ENCODE data around the gene TMEM106B.
"Not testable (repeated sequence)": the region's sequence is repeated elsewhere in the genome, so short reads cannot be mapped to it uniquely, and the experiment has no call there.

DNA sequence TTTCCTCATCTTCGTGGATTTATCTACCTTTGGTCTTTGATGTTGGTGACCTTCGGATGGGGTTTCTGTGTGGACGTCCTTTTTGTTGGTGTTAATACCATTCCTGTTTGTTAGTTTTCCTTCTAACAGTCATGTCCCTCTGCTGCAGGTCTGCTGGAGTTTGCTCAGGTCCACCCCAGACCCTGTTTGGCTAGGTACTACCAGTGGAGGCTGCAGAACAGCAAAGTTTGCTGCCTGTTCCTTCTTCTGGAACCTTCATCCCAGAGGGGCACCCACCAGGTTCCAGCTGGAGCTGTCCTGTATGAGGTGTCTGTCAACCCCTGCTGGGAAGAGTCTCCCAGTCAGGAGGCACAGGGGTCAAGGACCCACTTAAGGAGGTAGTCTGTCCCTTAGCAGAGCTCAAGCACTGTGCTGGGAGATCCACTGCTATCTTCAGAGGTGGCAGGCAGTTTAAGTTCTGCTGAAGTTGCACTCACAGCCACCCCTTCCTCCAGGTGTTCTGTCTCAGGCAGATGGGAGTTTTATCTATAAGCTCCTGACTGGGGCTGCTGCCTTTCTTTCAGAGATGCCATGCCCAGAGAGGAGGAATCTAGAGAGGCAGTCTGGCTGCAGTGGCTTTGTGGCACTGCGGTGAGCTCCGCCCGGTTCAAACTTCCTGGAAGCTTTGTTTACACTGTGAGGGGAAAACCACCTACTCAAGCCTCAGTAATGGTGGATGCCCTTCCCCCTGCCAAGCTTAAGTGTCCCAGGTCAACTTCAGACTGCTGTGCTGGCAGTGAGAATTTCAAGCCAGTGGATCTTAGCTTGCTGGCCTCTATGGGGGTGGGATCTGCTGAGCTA is 40.9 kb upstream of the TMEM106B start:
- TF ChIP-seq, protein P1, sequence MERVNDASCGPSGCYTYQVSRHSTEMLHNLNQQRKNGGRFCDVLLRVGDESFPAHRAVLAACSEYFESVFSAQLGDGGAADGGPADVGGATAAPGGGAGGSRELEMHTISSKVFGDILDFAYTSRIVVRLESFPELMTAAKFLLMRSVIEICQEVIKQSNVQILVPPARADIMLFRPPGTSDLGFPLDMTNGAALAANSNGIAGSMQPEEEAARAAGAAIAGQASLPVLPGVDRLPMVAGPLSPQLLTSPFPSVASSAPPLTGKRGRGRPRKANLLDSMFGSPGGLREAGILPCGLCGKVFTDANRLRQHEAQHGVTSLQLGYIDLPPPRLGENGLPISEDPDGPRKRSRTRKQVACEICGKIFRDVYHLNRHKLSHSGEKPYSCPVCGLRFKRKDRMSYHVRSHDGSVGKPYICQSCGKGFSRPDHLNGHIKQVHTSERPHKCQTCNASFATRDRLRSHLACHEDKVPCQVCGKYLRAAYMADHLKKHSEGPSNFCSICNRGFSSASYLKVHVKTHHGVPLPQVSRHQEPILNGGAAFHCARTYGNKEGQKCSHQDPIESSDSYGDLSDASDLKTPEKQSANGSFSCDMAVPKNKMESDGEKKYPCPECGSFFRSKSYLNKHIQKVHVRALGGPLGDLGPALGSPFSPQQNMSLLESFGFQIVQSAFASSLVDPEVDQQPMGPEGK (CRISPR knock-in tag; IDR thresholded peaks at IDR 0.05; ENCODE audit: borderline replicate concordance): not testable (repeated sequence)
- not testable (repeated sequence) for TF ChIP-seq ZFP3 (CRISPR knock-in tag; IDR thresholded peaks at IDR 0.05); TCF4 (CRISPR knock-in tag; IDR thresholded peaks at IDR 0.05; ENCODE audit: borderline replicate concordance)
- TF ChIP-seq, protein P2, sequence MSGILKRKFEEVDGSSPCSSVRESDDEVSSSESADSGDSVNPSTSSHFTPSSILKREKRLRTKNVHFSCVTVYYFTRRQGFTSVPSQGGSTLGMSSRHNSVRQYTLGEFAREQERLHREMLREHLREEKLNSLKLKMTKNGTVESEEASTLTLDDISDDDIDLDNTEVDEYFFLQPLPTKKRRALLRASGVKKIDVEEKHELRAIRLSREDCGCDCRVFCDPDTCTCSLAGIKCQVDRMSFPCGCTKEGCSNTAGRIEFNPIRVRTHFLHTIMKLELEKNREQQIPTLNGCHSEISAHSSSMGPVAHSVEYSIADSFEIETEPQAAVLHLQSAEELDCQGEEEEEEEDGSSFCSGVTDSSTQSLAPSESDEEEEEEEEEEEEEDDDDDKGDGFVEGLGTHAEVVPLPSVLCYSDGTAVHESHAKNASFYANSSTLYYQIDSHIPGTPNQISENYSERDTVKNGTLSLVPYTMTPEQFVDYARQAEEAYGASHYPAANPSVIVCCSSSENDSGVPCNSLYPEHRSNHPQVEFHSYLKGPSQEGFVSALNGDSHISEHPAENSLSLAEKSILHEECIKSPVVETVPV (CRISPR knock-in tag; IDR thresholded peaks at IDR 0.05): not testable (repeated sequence)
- TF ChIP-seq, protein P3, sequence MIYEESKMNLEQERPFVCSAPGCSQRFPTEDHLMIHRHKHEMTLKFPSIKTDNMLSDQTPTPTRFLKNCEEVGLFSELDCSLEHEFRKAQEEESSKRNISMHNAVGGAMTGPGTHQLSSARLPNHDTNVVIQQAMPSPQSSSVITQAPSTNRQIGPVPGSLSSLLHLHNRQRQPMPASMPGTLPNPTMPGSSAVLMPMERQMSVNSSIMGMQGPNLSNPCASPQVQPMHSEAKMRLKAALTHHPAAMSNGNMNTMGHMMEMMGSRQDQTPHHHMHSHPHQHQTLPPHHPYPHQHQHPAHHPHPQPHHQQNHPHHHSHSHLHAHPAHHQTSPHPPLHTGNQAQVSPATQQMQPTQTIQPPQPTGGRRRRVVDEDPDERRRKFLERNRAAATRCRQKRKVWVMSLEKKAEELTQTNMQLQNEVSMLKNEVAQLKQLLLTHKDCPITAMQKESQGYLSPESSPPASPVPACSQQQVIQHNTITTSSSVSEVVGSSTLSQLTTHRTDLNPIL (CRISPR knock-in tag; IDR thresholded peaks at IDR 0.05; ENCODE audit: low read depth): not testable (repeated sequence)

All from SK-N-SH treated with all-trans-retinoic acid at 6 μM for 48 hours (cell line).